HL-60 (cell line): ENCODE measurements around the gene TMEM117.

ENCODE experiments used
- DNase-seq, 2 experiments: peaks; one replicate each; pipeline ENCODE4 v3.0.0-alpha.2; 2010 to 2020; ENCODE audit warnings: low read depth in 1 of 2, low spot score in 1 of 2
- H3K27ac ChIP-seq: fragments of 250-450 bp; sonication (Bioruptor Pico); replicated peaks from 2 replicates; pipeline ENCODE4 v1.5.1; 2020; ENCODE audit warnings: mild to moderate bottlenecking, moderate library complexity
- H3K27me3 ChIP-seq: fragments of 250-450 bp; sonication (Bioruptor Pico); 2 replicates; pipeline ENCODE4 v1.5.1; 2021; ENCODE audit warnings: mild to moderate bottlenecking, moderate library complexity; ENCODE audit not compliant: insufficient read depth, poor library complexity, severe bottlenecking
- H3K4me3 ChIP-seq: replicated peaks from 2 replicates; pipeline ENCODE4 v1.5.1; 2011; ENCODE audit warnings: mild to moderate bottlenecking, control low read depth, low read length; ENCODE audit not compliant: insufficient read depth
- GABPA ChIP-seq: IDR thresholded peaks from 2 replicates; pipeline ENCODE4 v1.6.1; 2012; ENCODE audit warnings: low read depth
- POLR2AphosphoS5 ChIP-seq: IDR thresholded peaks from 2 replicates; pipeline ENCODE4 v1.6.1; 2012; ENCODE audit warnings: low read depth
- SPI1 ChIP-seq: IDR thresholded peaks from 2 replicates; pipeline ENCODE4 v1.6.1; 2012; ENCODE audit warnings: low read depth, mild to moderate bottlenecking, borderline replicate concordance
- TF ChIP-seq, protein P1 (sequence below): IDR thresholded peaks from 2 replicates; pipeline ENCODE4 v1.6.1; 2012; ENCODE audit warnings: low read depth; ENCODE audit not compliant: insufficient replicate concordance
- TF ChIP-seq, protein P2 (sequence below): IDR thresholded peaks from one replicate; pipeline ENCODE4 v1.5.1; 2011; ENCODE audit warnings: low read length, control low read depth, inconsistent platforms; ENCODE audit not compliant: insufficient read depth

The TMEM117 gene

DNA sequence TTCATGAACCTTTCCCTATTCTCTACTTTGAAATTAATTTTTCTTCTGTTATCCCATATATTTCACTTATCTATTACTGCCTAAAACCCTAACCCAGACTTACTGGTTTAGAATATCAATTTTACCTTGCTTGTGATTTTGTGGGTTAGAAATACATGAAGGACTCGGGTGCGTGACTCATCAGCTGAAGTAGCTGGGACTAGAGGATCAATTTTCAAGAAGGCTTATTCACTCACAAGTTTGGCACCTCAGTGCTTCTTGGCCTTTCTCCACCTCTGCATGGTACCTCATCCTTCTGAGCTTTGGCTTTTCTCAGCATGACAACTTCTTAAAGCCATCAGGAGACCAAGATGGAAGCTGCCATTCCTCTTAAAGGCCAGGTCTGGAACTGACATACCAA lies 57.8 kb downstream of the TMEM117 start:
- Histone ChIP-seq H3K27me3 (no peaks in the 10 kb centered on the region), H3K27ac (no peak overlapping the region), H3K4me3 (no peak overlapping the region)
- no peak for DNase-seq
- TF ChIP-seq, protein P1, sequence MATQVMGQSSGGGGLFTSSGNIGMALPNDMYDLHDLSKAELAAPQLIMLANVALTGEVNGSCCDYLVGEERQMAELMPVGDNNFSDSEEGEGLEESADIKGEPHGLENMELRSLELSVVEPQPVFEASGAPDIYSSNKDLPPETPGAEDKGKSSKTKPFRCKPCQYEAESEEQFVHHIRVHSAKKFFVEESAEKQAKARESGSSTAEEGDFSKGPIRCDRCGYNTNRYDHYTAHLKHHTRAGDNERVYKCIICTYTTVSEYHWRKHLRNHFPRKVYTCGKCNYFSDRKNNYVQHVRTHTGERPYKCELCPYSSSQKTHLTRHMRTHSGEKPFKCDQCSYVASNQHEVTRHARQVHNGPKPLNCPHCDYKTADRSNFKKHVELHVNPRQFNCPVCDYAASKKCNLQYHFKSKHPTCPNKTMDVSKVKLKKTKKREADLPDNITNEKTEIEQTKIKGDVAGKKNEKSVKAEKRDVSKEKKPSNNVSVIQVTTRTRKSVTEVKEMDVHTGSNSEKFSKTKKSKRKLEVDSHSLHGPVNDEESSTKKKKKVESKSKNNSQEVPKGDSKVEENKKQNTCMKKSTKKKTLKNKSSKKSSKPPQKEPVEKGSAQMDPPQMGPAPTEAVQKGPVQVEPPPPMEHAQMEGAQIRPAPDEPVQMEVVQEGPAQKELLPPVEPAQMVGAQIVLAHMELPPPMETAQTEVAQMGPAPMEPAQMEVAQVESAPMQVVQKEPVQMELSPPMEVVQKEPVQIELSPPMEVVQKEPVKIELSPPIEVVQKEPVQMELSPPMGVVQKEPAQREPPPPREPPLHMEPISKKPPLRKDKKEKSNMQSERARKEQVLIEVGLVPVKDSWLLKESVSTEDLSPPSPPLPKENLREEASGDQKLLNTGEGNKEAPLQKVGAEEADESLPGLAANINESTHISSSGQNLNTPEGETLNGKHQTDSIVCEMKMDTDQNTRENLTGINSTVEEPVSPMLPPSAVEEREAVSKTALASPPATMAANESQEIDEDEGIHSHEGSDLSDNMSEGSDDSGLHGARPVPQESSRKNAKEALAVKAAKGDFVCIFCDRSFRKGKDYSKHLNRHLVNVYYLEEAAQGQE = no peak

DNA sequence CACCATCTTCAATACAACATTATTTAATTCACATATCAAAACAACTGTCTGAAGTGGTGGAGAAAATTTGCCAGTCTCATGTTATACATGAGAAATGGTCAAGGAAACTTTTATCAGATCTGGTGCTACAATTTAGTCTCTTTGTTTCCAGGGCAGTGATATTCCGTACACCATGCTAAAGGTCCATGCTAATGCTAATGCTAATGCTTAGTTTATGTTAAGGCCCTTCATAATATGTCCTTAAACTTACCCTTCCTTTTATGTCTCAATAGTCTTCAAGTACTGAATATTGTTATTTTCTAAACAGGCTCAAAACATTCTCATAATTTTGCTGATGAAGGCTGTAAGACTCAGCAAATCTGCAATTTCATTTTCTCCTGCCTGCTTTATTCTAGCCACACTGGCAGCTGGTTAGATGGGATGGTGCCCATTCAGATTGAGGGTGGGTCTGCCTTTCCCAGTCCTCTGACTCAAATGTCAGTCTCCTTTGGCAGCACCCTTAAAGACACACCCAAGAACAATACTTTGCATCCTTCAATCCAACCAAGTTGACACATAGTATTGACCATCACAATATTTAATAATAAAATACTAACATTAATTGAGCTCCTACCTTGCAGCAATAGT lies 59.8 kb downstream of the TMEM117 start:
- no peak for TF ChIP-seq GABPA
- TF ChIP-seq, protein P2, sequence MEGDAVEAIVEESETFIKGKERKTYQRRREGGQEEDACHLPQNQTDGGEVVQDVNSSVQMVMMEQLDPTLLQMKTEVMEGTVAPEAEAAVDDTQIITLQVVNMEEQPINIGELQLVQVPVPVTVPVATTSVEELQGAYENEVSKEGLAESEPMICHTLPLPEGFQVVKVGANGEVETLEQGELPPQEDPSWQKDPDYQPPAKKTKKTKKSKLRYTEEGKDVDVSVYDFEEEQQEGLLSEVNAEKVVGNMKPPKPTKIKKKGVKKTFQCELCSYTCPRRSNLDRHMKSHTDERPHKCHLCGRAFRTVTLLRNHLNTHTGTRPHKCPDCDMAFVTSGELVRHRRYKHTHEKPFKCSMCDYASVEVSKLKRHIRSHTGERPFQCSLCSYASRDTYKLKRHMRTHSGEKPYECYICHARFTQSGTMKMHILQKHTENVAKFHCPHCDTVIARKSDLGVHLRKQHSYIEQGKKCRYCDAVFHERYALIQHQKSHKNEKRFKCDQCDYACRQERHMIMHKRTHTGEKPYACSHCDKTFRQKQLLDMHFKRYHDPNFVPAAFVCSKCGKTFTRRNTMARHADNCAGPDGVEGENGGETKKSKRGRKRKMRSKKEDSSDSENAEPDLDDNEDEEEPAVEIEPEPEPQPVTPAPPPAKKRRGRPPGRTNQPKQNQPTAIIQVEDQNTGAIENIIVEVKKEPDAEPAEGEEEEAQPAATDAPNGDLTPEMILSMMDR = no peak
- TF ChIP-seq POLR2AphosphoS5 = no peak
- TF ChIP-seq, protein P1 = no peak
- no peak for TF ChIP-seq SPI1
- Histone ChIP-seq H3K27me3 (no peaks in the 10 kb centered on the region), H3K27ac (no peak overlapping the region), H3K4me3 (no peak overlapping the region)
- DNase-seq = no peak

DNA sequence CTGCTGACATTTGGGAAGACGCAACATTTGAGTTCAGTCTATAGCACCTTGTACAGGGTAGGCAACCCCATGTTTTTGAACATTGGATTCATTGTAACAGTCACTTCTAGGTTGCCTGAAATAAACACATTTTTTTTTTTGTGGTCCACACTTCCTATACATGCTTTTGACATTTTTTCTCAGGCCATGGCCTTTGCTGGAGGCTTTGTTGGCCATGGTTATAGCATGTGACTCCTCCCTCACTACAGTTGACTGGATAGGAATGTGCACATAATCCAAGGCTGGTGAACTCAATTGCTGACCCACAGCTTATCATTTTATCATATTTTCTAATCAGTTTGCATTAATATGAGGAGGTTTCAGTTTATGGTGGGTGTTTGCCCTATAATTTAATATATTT lies 60.6 kb downstream of the TMEM117 start:
- Histone ChIP-seq H3K27ac (no peak overlapping the region), H3K4me3 (no peak overlapping the region), H3K27me3 (no peaks in the 10 kb centered on the region)
- no peak for DNase-seq
- no peak for TF ChIP-seq SPI1
- TF ChIP-seq, protein P1 = no peak
- TF ChIP-seq GABPA = no peak
- TF ChIP-seq POLR2AphosphoS5 = no peak

DNA sequence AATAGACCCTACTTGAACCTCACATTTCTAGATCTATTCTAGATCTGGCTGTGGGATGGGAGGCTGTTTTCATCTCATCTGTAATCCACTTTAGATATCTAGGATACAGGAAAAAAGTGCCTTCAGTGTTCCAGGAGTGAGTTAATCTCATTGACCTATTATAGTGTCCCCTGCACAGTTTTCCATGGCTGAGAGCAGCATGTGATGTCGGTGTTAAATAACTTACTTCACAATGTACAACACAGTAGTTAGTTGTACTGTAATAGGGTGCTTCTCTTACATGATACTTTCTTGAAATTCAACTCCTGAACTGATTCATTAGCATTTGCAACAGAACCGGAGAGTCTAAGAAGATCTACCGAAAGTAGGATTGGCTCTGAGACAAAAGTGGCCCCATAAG lies 62.6 kb downstream of the TMEM117 start:
- no peak overlapping the region for H3K27ac ChIP-seq
- TF ChIP-seq, protein P1 = no peak
- no peak for TF ChIP-seq GABPA
- no peak for TF ChIP-seq POLR2AphosphoS5
- TF ChIP-seq SPI1 = no peak
- TF ChIP-seq, protein P2 = no peak
- no peak overlapping the region for H3K4me3 ChIP-seq
- H3K27me3 ChIP-seq = no peaks in the 10 kb centered on the region
- no peak for DNase-seq
